NK-92 (cell line): Measurements from ENCODE around the gene PIP4K2C.

Source experiments
- DNase-seq: peaks from one replicate; lab custom pipeline; 2025; ENCODE audit not compliant: unreplicated experiment; lab: John Stamatoyannopoulos, UW

The PIP4K2C gene

GRCh38 chr12:57590864-57591781, at the start of gene PIP4K2C:
Gene PIP4K2C, plus strand, starts transcription at chr12:57591192. Its CDS starts 98 bp downstream, at chr12:57591290.
- peak; percentile 7 for DNase-seq

GRCh38 chr12:57541717-57542116, 49.3 kb upstream of the PIP4K2C start:
- no peak for DNase-seq

- DNase-seq = no peak
Observed at GRCh38 chr12:57543581-57543980, 47.4 kb upstream of the PIP4K2C start.

- no peak for DNase-seq
Observed at GRCh38 chr12:57545809-57546437, 45.1 kb upstream of the PIP4K2C start.

- DNase-seq = peak; percentile 40
Observed at GRCh38 chr12:57546438-57547287, 44.3 kb upstream of the PIP4K2C start, which contains the start of gene DCTN2. Gene DCTN2, minus strand, starts transcription at chr12:57547192. Its CDS starts 129 bp downstream, at chr12:57547063.

GRCh38 chr12:57547288-57548012, 43.5 kb upstream of the PIP4K2C start:
- no peak for DNase-seq

GRCh38 chr12:57548013-57548315, 43.0 kb upstream of the PIP4K2C start:
- DNase-seq = no peak

GRCh38 chr12:57548488-57548887, 42.5 kb upstream of the PIP4K2C start:
- no peak for DNase-seq

GRCh38 chr12:57549203-57549908, 41.6 kb upstream of the PIP4K2C start:
- DNase-seq = no peak

GRCh38 chr12:57549909-57550640, 40.9 kb upstream of the PIP4K2C start, which contains the start of gene KIF5A:
Gene KIF5A, plus strand, starts transcription at chr12:57550044. Its CDS starts 228 bp downstream, at chr12:57550272.
- no peak for DNase-seq

GRCh38 chr12:57550641-57551549, 40.1 kb upstream of the PIP4K2C start:
- DNase-seq = no peak

GRCh38 chr12:57551637-57552305, 39.2 kb upstream of the PIP4K2C start:
- DNase-seq = no peak

GRCh38 chr12:57552306-57552651, 38.7 kb upstream of the PIP4K2C start:
- no peak for DNase-seq

- no peak for DNase-seq
Observed at GRCh38 chr12:57552835-57553313, 38.1 kb upstream of the PIP4K2C start.

- DNase-seq = no peak
Observed at GRCh38 chr12:57553343-57554202, 37.4 kb upstream of the PIP4K2C start.

GRCh38 chr12:57554453-57554852, 36.5 kb upstream of the PIP4K2C start:
- no peak for DNase-seq

GRCh38 chr12:57554897-57555296, 36.1 kb upstream of the PIP4K2C start:
- DNase-seq = no peak
